Fibroblast of skin of right quadriceps (primary cell): ENCODE measurements around the gene MAP3K14.
A peak's percentile ranks its signal among the peaks of the same experiment; 100 is the strongest.

Experiments used
- DNase-seq: peaks from one replicate; pipeline ENCODE4 v3.0.0-alpha.2; 2013

Gene MAP3K14

GRCh38 chr17:45231481-45232116, 85.2 kb downstream of the MAP3K14 start:
- no peak for DNase-seq

- no peak for DNase-seq
Observed at GRCh38 chr17:45230787-45231480, 85.9 kb downstream of the MAP3K14 start.

DNA sequence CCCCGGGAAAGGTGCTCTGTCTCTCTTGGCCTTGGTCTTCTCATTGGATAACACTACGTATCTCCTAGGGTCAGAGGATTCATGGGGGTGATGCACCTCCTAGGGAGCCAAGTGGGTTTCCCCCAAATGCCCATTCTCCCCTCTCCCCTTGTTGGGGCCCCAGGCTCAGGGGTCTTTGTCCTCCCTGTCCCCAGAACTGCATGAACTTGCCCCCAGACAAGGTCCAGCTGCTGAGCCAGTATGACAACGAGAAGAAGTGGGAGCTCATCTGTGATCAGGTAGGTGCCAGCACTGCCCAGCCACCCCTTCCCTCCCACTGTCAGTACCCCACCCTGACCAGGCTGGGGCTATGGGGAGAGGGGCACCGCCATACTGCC, 86.4 kb downstream of the MAP3K14 start:
- DNase-seq, result no peak

- no peak for DNase-seq
Observed at GRCh38 chr17:45229681-45230409, 87.0 kb downstream of the MAP3K14 start.

DNA sequence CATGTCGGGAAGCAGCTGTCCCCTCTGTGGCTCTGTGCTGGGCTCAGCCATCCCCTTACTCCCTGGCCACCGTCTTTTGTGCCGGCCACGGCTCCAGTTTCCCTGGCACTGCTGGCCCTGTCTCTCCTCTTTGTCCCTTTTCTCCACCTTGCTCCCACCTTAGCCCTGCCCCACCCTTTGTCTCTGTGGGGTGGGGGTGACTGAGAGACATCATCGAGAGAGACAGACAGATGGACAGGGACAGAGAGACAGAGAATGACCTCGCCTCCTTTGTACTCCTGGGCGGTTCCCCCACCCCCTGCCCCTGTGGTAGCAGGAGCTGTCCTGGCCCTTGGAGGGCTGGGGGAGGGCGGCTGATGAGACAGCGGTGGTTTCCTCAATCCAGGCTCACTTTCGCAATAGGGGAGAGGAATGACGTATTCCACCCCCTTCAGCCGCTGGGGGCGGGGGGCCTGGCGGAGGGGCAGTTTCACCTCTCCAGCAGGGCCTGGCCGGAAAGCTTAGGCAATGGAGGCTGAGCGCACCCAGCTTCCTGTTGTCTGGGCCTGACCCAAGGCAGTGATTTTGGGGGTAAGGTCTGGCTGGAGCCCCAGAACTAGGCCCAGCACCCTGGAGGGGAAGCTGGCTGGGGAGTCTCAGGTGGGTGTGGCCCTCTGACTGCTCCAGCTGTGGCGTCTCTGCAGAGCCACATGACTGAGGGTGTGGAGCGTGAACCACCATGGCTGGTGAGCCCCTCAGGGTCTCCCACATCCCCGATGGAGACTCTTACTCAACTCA, 87.9 kb downstream of the MAP3K14 start:
- DNase-seq, result peak; percentile 92

DNA sequence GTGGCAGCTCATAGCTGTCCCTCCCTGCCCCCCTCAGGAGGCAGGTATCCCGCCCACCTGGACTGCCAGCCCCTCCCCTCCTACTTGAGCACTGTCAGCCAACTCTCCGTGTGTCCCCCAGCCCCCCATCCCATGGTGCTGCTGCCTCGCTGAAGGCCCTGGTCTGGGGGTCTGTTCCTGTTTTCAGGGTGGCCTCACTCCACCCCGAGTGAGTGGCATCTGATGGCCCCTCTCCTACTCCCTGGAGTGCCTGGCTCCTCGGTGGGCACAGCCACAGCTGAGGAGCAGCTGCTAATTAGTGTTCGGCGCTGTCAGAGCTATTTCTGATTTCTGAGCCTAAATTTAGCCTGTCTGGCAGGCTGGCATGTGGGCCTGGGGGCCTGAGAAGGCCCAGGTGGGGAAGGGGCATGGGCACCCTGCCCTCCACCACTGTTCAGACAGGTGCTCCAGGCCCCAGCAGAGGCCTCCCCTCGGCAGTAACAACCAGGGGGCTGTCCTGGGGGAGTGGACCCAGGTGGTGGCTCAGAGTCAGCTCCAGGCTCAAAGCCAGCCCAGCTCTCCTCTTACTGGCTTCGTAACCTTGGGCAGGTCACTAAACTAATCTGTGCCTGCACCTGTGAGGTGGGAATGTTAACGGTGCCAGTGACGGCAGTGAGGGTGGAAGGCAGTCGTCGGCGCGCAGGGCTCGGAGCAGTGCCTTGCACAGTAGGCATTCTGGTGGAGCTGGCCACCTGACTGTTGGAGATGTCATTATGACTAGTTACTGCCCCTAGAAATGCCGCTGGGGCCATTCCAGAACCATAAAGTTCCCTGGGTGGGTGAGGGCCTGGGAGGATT, 88.7 kb downstream of the MAP3K14 start:
- DNase-seq, result no peak

- DNase-seq, result no peak
Observed at GRCh38 chr17:45227101-45227925, 89.5 kb downstream of the MAP3K14 start.

DNA sequence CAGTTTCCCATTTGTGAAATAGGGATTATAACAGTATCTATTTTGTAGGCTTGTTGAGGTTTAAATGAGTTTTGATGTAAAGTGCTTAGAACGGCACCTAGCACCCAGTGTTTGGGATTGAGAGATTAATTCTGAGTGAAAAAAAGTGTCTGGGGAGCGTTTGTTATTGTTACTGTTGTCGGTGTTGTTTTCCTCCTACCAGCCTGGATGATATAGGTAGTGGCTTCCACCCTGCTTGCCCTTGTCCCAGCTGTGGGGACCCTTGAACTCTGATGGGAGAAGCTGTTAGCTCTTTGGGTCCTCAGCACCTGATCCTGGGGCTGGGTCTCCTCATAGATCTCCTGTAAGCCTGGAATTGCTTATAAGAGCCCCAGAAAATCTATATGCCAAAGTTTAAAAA, 90.2 kb downstream of the MAP3K14 start:
- DNase-seq, result no peak

DNA sequence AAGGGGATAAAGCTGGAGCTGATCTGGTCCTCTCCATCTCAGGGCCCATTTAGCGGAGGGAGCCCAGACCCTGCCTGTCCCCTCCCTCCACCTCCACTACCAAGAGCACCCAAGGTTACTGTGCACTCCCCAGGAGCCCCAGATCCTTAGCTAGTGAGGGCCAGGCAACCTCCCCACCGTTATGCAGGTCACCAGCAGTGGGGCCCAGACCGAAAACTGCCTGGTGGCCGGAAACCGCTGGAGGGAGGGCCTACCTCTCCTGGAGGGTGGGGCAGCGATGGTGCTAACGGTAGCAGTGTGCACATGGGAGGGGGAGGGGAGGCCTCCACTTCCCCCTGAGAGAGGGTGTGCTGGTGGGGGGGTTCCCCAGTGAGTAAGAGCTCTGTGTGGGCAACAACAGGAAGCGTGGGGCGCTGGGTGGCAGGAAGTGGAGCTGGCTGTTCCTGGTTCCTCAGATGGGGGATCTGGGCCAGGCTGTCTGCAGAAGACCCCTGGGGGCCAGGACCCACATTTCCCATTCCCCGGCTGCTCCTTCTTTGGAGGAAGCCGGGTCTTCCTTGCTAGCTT, 90.8 kb downstream of the MAP3K14 start:
- DNase-seq, result no peak

DNA sequence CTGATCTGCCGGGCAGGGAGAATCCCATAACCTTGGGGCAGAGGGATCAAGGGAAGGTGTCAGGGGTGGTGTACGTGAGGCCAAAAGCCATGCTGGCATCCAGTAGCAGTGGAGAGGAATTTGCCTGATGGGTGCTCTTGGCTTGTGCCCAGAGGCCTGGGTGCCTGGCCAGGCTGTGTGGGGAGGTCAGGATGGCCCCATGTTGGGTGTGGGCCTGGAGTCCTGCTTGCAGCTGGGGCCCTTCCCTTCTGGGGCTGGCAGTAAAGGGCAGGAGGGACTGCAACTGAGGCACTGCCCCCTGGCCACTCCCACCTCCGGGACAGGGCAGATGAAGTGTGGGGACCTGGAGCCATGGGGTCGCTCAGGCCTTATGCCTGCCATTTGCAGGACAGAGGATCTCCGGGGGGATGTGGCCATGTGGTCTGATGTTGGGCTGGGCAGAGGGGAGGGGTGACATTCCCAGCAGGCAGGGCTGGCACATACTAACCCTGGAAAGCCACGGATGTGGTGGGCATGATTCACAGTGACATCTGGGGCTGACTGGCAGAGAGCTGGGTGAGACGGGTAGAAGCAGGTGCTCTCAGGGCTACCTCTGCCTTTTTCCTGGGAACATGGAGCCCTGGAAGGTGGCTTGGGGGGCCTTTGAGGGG, 91.6 kb downstream of the MAP3K14 start:
- DNase-seq, result no peak

DNA sequence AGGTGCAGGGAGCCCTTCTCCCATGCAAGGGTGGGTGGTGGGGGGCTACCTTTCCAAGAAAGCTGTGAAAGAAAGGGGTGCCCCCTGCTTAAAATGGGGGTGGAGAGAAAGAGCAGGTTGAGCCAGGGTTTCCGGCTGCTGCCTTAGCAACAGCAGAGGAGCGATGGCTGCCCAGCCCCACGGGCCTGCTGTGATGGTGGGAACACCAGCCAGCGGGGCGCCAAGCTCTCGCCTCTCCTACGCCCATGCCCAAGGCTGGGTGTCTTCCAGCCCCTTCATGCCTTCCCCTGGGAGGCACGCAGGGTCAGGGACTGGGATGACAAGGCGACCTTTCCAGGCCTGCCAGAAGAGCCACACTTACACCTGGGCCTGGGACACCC, 92.2 kb downstream of the MAP3K14 start:
- DNase-seq, result no peak

DNA sequence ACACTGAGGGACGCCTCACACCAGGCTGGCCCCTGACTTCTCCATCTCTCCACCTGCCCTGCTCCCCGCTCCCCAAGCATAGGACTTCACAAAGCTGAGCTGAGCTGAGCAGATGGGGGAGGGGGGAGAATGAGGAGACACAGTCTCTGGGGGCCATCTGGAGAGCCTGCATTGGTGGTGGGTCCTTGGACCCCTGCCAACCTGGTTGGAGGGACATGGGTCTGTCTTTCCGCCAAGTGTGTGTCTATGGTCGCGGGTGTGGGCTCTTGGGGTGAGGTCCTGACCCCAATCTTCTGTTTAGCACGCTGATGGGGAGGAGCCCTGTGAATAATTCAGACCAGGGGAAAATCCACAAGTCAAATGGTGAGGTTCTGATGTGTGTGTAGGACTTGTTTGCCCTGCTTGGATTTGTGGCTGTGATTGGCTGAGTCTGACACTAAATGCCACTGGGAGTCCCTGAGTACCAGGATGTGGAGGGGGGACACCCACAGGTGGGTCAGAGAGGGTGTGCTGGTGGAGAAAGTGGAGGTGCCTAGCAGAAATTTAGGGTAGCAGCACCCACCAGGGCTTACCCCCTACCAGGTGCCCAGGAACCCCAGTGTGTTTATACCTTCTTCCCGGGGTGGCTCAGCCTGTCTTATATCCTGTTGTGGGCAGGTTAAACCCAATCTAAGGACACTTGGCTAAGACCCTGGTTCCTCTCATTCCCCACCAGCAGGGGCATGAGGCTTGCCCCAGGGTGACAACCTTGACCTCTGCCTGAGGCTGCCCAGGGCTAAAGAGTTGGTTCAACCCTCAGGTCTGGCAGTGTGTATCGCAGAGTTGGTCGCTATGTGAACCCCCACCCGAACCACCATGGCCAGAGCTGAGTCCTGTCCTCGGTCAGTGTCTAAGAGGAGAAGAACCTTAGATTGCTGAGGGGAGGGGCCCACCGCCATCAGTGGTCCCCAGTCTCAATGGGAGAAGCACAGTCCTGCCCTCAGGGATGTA, 93.0 kb downstream of the MAP3K14 start:
- no peak for DNase-seq

GRCh38 chr17:45222996-45223538, 93.8 kb downstream of the MAP3K14 start:
- no peak for DNase-seq

- no peak for DNase-seq
Observed at GRCh38 chr17:45222289-45222995, 94.4 kb downstream of the MAP3K14 start.

- DNase-seq, result no peak
Observed at GRCh38 chr17:45222014-45222288, 94.9 kb downstream of the MAP3K14 start.

DNA sequence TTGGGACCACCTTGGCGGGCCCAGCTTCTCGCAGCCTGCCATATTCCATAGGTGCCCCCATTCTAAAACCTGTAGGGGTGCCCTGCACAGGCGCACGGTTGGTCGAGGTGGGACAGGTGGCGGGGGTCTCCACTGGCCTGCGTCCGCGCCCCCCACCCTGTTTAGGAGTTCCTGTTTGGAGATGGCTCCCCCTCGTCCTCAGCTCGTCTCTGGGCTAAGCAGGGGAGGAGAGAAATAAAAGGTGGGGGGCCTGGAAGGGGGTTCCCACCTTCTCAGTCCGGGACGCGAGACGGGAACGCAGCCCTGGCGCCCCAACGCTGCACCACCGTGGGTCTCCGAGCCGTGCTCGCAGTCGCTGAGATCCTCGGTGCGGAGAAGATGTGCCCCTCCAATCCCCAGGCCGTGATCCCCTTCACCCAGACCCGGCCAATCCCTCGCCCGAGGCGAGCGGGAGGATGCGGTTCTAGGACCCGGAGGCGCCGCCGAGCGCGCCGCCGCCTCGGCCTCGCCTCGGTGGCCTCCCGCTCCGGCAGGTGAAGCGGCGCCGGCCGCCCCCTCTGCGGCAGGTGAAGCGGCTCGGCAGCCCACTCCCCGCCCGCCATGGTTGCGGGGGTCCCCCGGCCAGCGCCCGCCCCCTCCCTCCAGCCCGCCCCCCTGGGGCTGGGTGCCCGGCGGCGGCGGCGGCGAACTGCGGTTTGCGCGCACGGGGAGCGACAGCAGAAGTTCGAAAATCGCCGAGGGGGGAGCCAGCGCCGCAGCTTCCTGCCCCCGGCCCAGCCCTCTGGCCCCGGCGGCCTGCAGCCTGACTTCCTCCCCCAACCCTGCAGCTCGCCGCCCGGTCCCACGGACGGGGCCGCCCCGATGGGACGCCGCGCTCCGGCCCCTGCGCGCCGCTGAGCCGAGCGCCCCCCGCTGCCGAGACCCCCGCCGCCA, 95.5 kb downstream of the MAP3K14 start, which contains the start of gene FMNL1:
TSS of gene FMNL1 (plus strand) at position 805 of the 933 bp plus-strand sequence. CDS start 240 bp downstream, outside the sequence.
- DNase-seq, result no peak

- no peak for DNase-seq
Observed at GRCh38 chr17:45220079-45220478, 96.7 kb downstream of the MAP3K14 start.
